A549 (cell line): Measurements from ENCODE around the gene PAX1. TPM values are rescaled to one million over a fixed set of nuclear protein-coding genes. Genes with fewer than 3 reads are reported as not detected.

Experiments
- ATAC-seq, 2 experiments: fragments of 200-7000 bp in 1 of 2; fragments of >200 bp in 1 of 2; cut with Nextera tagmentation in 1 of 2; cut with Tn5 transposase in 1 of 2; 3 replicates each; pipeline versions ENCODE4 v1.8.0 to v1.9.1; 2018 to 2020; ENCODE audit warnings: mild to moderate bottlenecking in 1 of 2, moderate library complexity in 1 of 2
- CTCF ChIA-PET: fragments of 300-600 bp; sonication (Branson Sonifier 250); formaldehyde crosslinking; extraction: SDS; loops from one replicate; lab custom pipeline; 2021; ENCODE audit warnings: antibody characterized with exemption, inconsistent platforms; lab: Yijun Ruan, JAX
- POLR2A ChIA-PET: fragments of 350-600 bp; formaldehyde crosslinking; extraction: SDS; loops from one replicate; lab custom pipeline; 2021; ENCODE audit warnings: antibody characterized with exemption, inconsistent platforms; lab: Yijun Ruan, JAX
- DNase-seq, 2 experiments: peaks; one replicate each; pipeline versions ENCODE4 v3.0.0 to v3.0.0-alpha.2; 2011 to 2016; ENCODE audit warnings: low read depth in 1 of 2, low spot score in 1 of 2
- FAIRE-seq: peaks from 2 replicates; lab custom pipeline; 2011; peaks lifted over from hg19 to GRCh38; lab: Jason Lieb, UNC
- H3K27ac ChIP-seq, 2 experiments: fragments of >200 bp; sonication (Bioruptor Twin); formaldehyde crosslinking; 3 replicates each; pipeline ENCODE4 v1.5.1; 2016 to 2017
- H3K4me1 ChIP-seq: fragments of >200 bp; sonication (Bioruptor Twin); formaldehyde crosslinking; 3 replicates; pipeline ENCODE4 v1.6.1; 2016
- H3K4me2 ChIP-seq: fragments of >200 bp; sonication (Bioruptor Twin); formaldehyde crosslinking; 3 replicates; pipeline ENCODE4 v1.6.1; 2016
- H3K4me3 ChIP-seq: fragments of >200 bp; sonication (Bioruptor Twin); formaldehyde crosslinking; 3 replicates; pipeline ENCODE4 v1.5.1; 2016
- H3K9me3 ChIP-seq: fragments of >200 bp; sonication (Bioruptor Twin); formaldehyde crosslinking; 3 replicates; pipeline ENCODE4 v1.6.1; 2016
- CBX2 ChIP-seq: fragments of 200-600 bp; sonication (generic); IDR thresholded peaks from 2 replicates; pipeline ENCODE4 v1.6.1; 2016; ENCODE audit warnings: low read depth, mild to moderate bottlenecking, borderline replicate concordance
- CBX8 ChIP-seq: fragments of 200-600 bp; sonication (generic); IDR thresholded peaks from 2 replicates; pipeline ENCODE4 v1.6.1; 2016
- CHD2 ChIP-seq: fragments of 150-350 bp; IDR thresholded peaks from 2 replicates; pipeline ENCODE4 v1.6.1; 2014; ENCODE audit warnings: low read length; ENCODE audit not compliant: partially characterized antibody
- CHD4 ChIP-seq: fragments of 200-600 bp; sonication (generic); IDR thresholded peaks from 2 replicates; pipeline ENCODE4 v1.6.1; 2016; ENCODE audit warnings: antibody characterized with exemption, mild to moderate bottlenecking, borderline replicate concordance
- ELK1 ChIP-seq: fragments of 150-350 bp; IDR thresholded peaks from 2 replicates; pipeline ENCODE4 v1.6.1; 2014; ENCODE audit warnings: low read depth, mild to moderate bottlenecking, low read length
- FOSB ChIP-seq: fragments of 250-450 bp; sonication (Bioruptor Pico); IDR thresholded peaks from 2 replicates; pipeline ENCODE4 v1.5.0; 2020; ENCODE audit warnings: mild to moderate bottlenecking, moderate library complexity
- GATA3 ChIP-seq: IDR thresholded peaks from 2 replicates; pipeline ENCODE4 v1.6.1; 2012; ENCODE audit warnings: borderline replicate concordance
- HOXB5 ChIP-seq: fragments of 250-450 bp; sonication (Bioruptor Pico); IDR thresholded peaks from 2 replicates; pipeline ENCODE4 v1.5.0; 2020; ENCODE audit warnings: mild to moderate bottlenecking, moderate library complexity
- JUNB ChIP-seq: fragments of >200 bp; sonication (Bioruptor Twin); formaldehyde crosslinking; IDR thresholded peaks from 2 replicates; pipeline ENCODE4 v1.6.1; 2016
- MAZ ChIP-seq: fragments of 150-350 bp; IDR thresholded peaks from 2 replicates; pipeline ENCODE4 v1.6.1; 2014; ENCODE audit warnings: antibody characterized with exemption, low read depth, low read length, borderline replicate concordance
- NFE2L2 ChIP-seq: fragments of 150-350 bp; conservative IDR thresholded peaks from 2 replicates; pipeline ENCODE4 v1.6.1; 2014; ENCODE audit warnings: low read length
- NPAS2 ChIP-seq: fragments of 250-450 bp; sonication (Bioruptor Pico); IDR thresholded peaks from 2 replicates; pipeline ENCODE4 v1.8.0; 2022; ENCODE audit warnings: mild to moderate bottlenecking, moderate library complexity, borderline replicate concordance
- PHF8 ChIP-seq: fragments of 200-600 bp; sonication (generic); IDR thresholded peaks from 2 replicates; pipeline ENCODE4 v1.6.1; 2016; ENCODE audit warnings: low read depth, mild to moderate bottlenecking, antibody characterized with exemption, moderate library complexity, borderline replicate concordance
- RARB ChIP-seq: fragments of 250-450 bp; sonication (Bioruptor Pico); IDR thresholded peaks from 2 replicates; pipeline ENCODE4 v1.8.0; 2021; ENCODE audit warnings: mild to moderate bottlenecking, moderate library complexity
- RCOR1 ChIP-seq: fragments of 150-350 bp; IDR thresholded peaks from 2 replicates; pipeline ENCODE4 v1.6.1; 2014; ENCODE audit warnings: antibody characterized with exemption, low read length, low read depth
- RFX5 ChIP-seq: fragments of 450-650 bp; IDR thresholded peaks from 2 replicates; pipeline ENCODE4 v1.7.1; 2014; ENCODE audit warnings: antibody characterized with exemption, mild to moderate bottlenecking, moderate library complexity
- RNF2 ChIP-seq: fragments of 200-600 bp; sonication (generic); IDR thresholded peaks from 2 replicates; pipeline ENCODE4 v1.6.1; 2016; ENCODE audit warnings: low read depth, mild to moderate bottlenecking, antibody characterized with exemption, moderate library complexity, borderline replicate concordance
- SMC3 ChIP-seq: fragments of >200 bp; sonication (Bioruptor Twin); formaldehyde crosslinking; IDR thresholded peaks from 3 replicates; pipeline ENCODE4 v1.6.1; 2018; ENCODE audit warnings: inconsistent platforms
- TFCP2L1 ChIP-seq: fragments of 250-450 bp; sonication (Bioruptor Pico); IDR thresholded peaks from 2 replicates; pipeline ENCODE4 v1.5.0; 2021; ENCODE audit warnings: mild to moderate bottlenecking
- ZNF302 ChIP-seq: fragments of 250-450 bp; sonication (Bioruptor Pico); IDR thresholded peaks from 2 replicates; pipeline ENCODE4 v1.9.0; 2021; ENCODE audit warnings: inconsistent platforms, mild to moderate bottlenecking, moderate library complexity
- WGBS: methylation state at CpG from one replicate; pipeline ENCODE4 v1.1.6; 2017; ENCODE audit errors: missing lambda C conversion rate; 5-methylcytosine and 5-hydroxymethylcytosine counted together
- polyA plus RNA-seq, 4 experiments: library from polyadenylated mRNA; depleted of rRNA in 3 of 4; stranded (reverse); fragments of >200 nt; fragmentation: RNase III in 1 of 4; extraction: RNeasy Plus Mini Kit Qiagen cat#74134 plus additional on column Dnase treatment in 1 of 4; gene quantifications; 2 replicates in 3 of 4; 3 replicates in 1 of 4; pipeline ENCODE4 v1.2.3, GENCODE V29; 2011 to 2017
- TF ChIP-seq, protein P1 (sequence below): fragments of >200 bp; sonication (Bioruptor Twin); formaldehyde crosslinking; IDR thresholded peaks from 3 replicates; pipeline ENCODE4 v1.6.1; 2016
- TF ChIP-seq, protein P2 (sequence below): fragments of 200-600 bp; sonication (generic); IDR thresholded peaks from 2 replicates; pipeline ENCODE4 v1.6.1; 2016; ENCODE audit warnings: antibody characterized with exemption, mild to moderate bottlenecking, moderate library complexity

Gene PAX1
- polyA plus RNA-seq, 2 of the 4 experiments (the other 2 are of a cell fraction): not detected

DNA sequence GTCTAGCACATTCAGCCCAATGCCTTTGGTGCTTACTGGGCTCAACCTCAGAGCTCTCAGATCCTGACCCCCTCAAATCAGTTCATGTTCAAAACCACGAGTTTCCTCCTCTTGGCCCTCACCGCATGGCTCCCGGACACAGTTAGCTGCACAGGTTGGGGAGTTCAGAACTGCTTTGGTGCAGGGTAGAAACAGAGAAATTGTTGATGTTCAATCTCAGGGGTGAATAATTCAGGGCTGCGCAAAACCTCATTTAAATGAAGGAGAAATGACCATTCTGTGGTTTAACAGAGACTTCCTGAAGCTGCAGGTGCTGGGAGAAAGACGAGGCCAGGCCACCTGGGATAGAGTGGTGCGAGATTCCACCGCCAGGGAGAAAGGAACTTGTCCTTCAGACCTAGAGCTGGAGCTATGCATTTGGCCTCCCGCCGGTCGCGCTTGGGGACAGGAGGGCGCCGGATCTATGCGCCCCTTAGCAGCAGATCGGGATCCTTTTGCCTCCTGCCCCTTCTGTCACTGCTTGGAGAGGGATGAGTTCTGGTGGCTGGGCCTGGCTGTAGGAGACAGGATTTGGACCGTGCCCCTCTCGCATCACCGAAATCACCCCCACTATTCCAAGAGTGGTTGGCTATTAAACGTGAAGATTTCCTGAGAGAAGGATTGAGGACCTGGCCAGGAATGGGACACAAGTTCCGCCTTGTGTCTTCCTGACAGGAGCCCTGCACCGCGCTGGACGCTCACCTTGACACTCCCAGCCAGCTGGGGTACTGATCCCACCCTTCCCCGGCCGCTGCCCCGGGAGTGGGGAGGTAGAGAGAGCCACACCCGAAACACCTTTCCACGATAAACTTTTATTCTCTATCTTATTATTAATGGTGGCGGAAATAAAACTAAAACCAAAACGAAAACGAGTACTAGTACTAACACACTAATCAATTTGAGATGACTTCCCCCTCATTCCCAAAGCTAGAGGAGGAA, 767 bp upstream of the PAX1 start:
- Histone ChIP-seq H3K27ac (no peak overlapping the region), H3K9me3 (no peaks in the 10 kb centered on the region; the same call in 2 of the 3 replicates), H3K4me3 (no peak overlapping the region; the same call in 2 of the 3 replicates), H3K4me2 (peak overlapping the region; percentile 66; the same call in 1 of the 3 replicates), H3K4me1 (no peaks in the 10 kb centered on the region)
- ATAC-seq (no peak), DNase-seq (no peak), FAIRE-seq (no peak)
- 54% methylated on average over 31 of the region's 31 CpGs for WGBS
- CTCF ChIA-PET: interaction anchor here (1.1 to 12.0 kb wide), 10 partner anchors 10 to 607 kb away, joined by 3 to 115 read pairs (median 6); no protein-coding TSS in a partner anchor
- POLR2A ChIA-PET: no interaction called here
- TF ChIP-seq JUNB (no peak), CBX2 (no peak), CHD4 (no peak), TFCP2L1 (no peak), RFX5 (no peak), CBX8 (no peak), MAZ (no peak), NFE2L2 (no peak), RARB (no peak), RCOR1 (no peak), GATA3 (no peak), ELK1 (no peak), ZNF302 (no peak)
- TF ChIP-seq, protein P1, sequence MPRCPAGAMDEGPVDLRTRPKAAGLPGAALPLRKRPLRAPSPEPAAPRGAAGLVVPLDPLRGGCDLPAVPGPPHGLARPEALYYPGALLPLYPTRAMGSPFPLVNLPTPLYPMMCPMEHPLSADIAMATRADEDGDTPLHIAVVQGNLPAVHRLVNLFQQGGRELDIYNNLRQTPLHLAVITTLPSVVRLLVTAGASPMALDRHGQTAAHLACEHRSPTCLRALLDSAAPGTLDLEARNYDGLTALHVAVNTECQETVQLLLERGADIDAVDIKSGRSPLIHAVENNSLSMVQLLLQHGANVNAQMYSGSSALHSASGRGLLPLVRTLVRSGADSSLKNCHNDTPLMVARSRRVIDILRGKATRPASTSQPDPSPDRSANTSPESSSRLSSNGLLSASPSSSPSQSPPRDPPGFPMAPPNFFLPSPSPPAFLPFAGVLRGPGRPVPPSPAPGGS: no peak

DNA sequence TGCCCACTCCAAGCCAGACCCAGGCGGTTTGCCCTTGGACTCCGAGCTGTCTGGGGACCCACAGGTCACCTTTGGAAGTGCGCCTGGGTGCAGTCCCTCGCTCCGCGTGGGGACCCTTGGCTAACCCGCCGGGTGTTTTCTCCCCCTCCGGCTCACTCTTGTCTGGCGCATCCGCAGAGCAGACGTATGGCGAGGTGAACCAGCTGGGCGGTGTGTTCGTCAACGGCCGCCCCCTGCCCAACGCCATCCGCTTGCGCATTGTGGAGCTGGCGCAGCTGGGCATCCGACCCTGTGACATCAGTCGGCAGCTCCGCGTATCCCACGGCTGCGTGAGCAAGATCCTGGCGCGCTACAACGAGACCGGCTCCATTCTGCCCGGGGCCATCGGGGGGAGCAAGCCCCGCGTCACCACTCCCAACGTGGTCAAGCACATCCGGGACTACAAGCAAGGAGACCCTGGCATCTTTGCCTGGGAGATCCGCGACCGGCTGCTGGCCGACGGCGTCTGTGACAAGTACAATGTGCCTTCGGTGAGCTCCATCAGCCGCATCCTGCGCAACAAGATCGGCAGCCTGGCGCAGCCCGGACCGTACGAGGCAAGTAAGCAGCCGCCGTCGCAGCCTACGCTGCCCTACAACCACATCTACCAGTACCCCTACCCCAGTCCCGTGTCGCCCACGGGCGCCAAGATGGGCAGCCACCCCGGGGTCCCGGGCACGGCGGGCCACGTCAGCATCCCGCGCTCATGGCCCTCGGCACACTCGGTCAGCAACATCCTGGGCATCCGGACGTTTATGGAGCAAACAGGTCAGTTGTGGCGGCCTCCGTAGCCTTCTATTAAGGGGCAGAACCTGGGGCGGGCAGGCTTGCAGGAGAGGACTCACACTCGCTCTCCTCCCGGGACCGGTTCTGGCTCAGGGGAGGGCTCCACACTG, 1.1 kb downstream of the PAX1 start:
- 61% methylated on average over 66 of the region's 76 CpGs for WGBS

More for the DNA sequence above, 1.1 kb downstream of the PAX1 start:
- DNase-seq (no peak), ATAC-seq (no peak), FAIRE-seq (no peak)
- Histone ChIP-seq H3K27ac (no peak overlapping the region), H3K4me1 (no peaks in the 10 kb centered on the region), H3K4me3 (no peak overlapping the region), H3K9me3 (no peaks in the 10 kb centered on the region; the same call in 2 of the 3 replicates), H3K4me2 (no peak overlapping the region; the same call in 2 of the 3 replicates)
- CTCF ChIA-PET: interaction anchor here (0.6 to 12.0 kb wide), 8 partner anchors 10 to 582 kb away, joined by 3 to 115 read pairs (median 4); no protein-coding TSS in a partner anchor
- TF ChIP-seq RFX5 (no peak), FOSB (CRISPR knock-in tag) (no peak), HOXB5 (CRISPR knock-in tag) (no peak), NPAS2 (CRISPR knock-in tag) (no peak), CHD2 (no peak), RNF2 (no peak), TFCP2L1 (no peak), RCOR1 (no peak), PHF8 (no peak), SMC3 (no peak), GATA3 (no peak)
- TF ChIP-seq, protein P2, sequence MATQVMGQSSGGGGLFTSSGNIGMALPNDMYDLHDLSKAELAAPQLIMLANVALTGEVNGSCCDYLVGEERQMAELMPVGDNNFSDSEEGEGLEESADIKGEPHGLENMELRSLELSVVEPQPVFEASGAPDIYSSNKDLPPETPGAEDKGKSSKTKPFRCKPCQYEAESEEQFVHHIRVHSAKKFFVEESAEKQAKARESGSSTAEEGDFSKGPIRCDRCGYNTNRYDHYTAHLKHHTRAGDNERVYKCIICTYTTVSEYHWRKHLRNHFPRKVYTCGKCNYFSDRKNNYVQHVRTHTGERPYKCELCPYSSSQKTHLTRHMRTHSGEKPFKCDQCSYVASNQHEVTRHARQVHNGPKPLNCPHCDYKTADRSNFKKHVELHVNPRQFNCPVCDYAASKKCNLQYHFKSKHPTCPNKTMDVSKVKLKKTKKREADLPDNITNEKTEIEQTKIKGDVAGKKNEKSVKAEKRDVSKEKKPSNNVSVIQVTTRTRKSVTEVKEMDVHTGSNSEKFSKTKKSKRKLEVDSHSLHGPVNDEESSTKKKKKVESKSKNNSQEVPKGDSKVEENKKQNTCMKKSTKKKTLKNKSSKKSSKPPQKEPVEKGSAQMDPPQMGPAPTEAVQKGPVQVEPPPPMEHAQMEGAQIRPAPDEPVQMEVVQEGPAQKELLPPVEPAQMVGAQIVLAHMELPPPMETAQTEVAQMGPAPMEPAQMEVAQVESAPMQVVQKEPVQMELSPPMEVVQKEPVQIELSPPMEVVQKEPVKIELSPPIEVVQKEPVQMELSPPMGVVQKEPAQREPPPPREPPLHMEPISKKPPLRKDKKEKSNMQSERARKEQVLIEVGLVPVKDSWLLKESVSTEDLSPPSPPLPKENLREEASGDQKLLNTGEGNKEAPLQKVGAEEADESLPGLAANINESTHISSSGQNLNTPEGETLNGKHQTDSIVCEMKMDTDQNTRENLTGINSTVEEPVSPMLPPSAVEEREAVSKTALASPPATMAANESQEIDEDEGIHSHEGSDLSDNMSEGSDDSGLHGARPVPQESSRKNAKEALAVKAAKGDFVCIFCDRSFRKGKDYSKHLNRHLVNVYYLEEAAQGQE: no peak
- TF ChIP-seq, protein P1: no peak
- POLR2A ChIA-PET: no interaction called here
